IMR-90 (cell line): ENCODE measurements around the gene UBE2E2. TPM values are rescaled to one million over a fixed set of nuclear protein-coding genes. Genes with fewer than 3 reads are reported as not detected.

ENCODE experiments used
- ATAC-seq: fragments of 200-7000 bp; cut with Tn5 transposase; 2 replicates; pipeline ENCODE4 v1.9.1; 2020; ENCODE audit warnings: low read depth, mild to moderate bottlenecking, moderate library complexity
- BruUV-seq: library from RNA; stranded (reverse); fragments of 400-500 nt; replicated peaks from 2 replicates; lab custom pipeline; 2021; lab: Mats Ljungman, UMichigan
- CTCF ChIA-PET: fragments of 300-600 bp; formaldehyde crosslinking; extraction: SDS; loops from one replicate; lab custom pipeline; 2021; ENCODE audit warnings: antibody characterized with exemption; lab: Yijun Ruan, JAX
- POLR2A ChIA-PET: fragments of 300-600 bp; sonication (Branson Sonifier 250); formaldehyde crosslinking; loops from one replicate; lab custom pipeline; 2022; ENCODE audit warnings: antibody characterized with exemption; ENCODE audit not compliant: unreplicated experiment; lab: Charles Lee
- DNase-seq: peaks from one replicate; pipeline ENCODE4 v3.0.0; 2013
- H2AFZ ChIP-seq: replicated peaks from 2 replicates; pipeline ENCODE3; 2013; ENCODE audit warnings: low read length, mild to moderate bottlenecking; ENCODE audit not compliant: poor library complexity
- H2AK5ac ChIP-seq: 2 replicates; pipeline ENCODE4 v1.6.1; 2013; ENCODE audit warnings: low read depth, low read length, inconsistent platforms
- H2AK9ac ChIP-seq: replicated peaks from 2 replicates; pipeline ENCODE3; 2013; ENCODE audit warnings: mild to moderate bottlenecking, low read depth, low read length, moderate library complexity; ENCODE audit not compliant: poor library complexity
- H2BK120ac ChIP-seq: 2 replicates; pipeline ENCODE4 v1.6.1; 2013; ENCODE audit warnings: low read depth, low read length, inconsistent platforms
- H2BK15ac ChIP-seq: 3 replicates; pipeline ENCODE4 v1.6.1; 2013; ENCODE audit warnings: low read depth, low read length, inconsistent platforms
- H2BK20ac ChIP-seq: 2 replicates; pipeline ENCODE4 v1.6.1; 2013; ENCODE audit warnings: low read depth, mild to moderate bottlenecking, inconsistent platforms, low read length, moderate library complexity
- H2BK5ac ChIP-seq: 2 replicates; pipeline ENCODE4 v1.6.1; 2013; ENCODE audit warnings: mild to moderate bottlenecking, low read depth, low read length, inconsistent platforms; ENCODE audit not compliant: poor library complexity, severe bottlenecking
- H3K14ac ChIP-seq: replicated peaks from 2 replicates; pipeline ENCODE4 v1.6.1; 2013; ENCODE audit warnings: low read depth, low read length, inconsistent platforms
- H3K18ac ChIP-seq: 2 replicates; pipeline ENCODE4 v1.6.1; 2013; ENCODE audit warnings: low read depth, low read length, control low read depth
- H3K23ac ChIP-seq: 2 replicates; pipeline ENCODE4 v1.6.1; 2013; ENCODE audit warnings: low read depth, low read length, inconsistent platforms
- H3K27ac ChIP-seq: 2 replicates; pipeline ENCODE4 v1.5.1; 2013; ENCODE audit warnings: mild to moderate bottlenecking, control low read depth, low read length; ENCODE audit not compliant: insufficient read depth
- H3K27me3 ChIP-seq: 2 replicates; pipeline ENCODE4 v1.6.1; 2013; ENCODE audit warnings: low read length; ENCODE audit not compliant: control insufficient read depth, insufficient read depth
- H3K36me3 ChIP-seq: 2 replicates; pipeline ENCODE4 v1.6.1; 2013; ENCODE audit warnings: low read length, mixed read lengths; ENCODE audit not compliant: control insufficient read depth, insufficient read depth
- H3K4ac ChIP-seq: 2 replicates; pipeline ENCODE4 v1.6.1; 2013; ENCODE audit warnings: low read depth, low read length, inconsistent platforms
- H3K4me1 ChIP-seq: 2 replicates; pipeline ENCODE4 v1.6.1; 2013; ENCODE audit warnings: low read length, mixed read lengths; ENCODE audit not compliant: control insufficient read depth, insufficient read depth
- H3K4me2 ChIP-seq: 2 replicates; pipeline ENCODE4 v1.6.1; 2013; ENCODE audit warnings: low read depth, mild to moderate bottlenecking, control low read depth, low read length, moderate library complexity
- H3K4me3 ChIP-seq: 2 replicates; pipeline ENCODE4 v1.5.1; 2013; ENCODE audit warnings: low read depth, mild to moderate bottlenecking, control low read depth, low read length, moderate library complexity; ENCODE audit not compliant: insufficient read depth
- H3K56ac ChIP-seq: 2 replicates; pipeline ENCODE4 v1.6.1; 2013; ENCODE audit warnings: low read length, inconsistent platforms; ENCODE audit not compliant: insufficient read depth; ENCODE audit errors: extremely low read depth
- H3K79me1 ChIP-seq, 2 experiments: 2 replicates each; pipeline ENCODE4 v1.6.1; 2013; ENCODE audit warnings: low read length in 2 of 2, inconsistent platforms in 1 of 2, low read depth in 1 of 2
- H3K9ac ChIP-seq: 2 replicates; pipeline ENCODE4 v1.6.1; 2013; ENCODE audit warnings: low read depth, low read length, control low read depth
- H3K9me1 ChIP-seq: 2 replicates; pipeline ENCODE4 v1.6.1; 2013; ENCODE audit warnings: low read length, inconsistent platforms; ENCODE audit not compliant: insufficient read depth
- H3K9me3 ChIP-seq: 2 replicates; pipeline ENCODE4 v1.6.1; 2013; ENCODE audit warnings: low read length; ENCODE audit not compliant: control insufficient read depth, insufficient read depth
- H4K20me1 ChIP-seq: 2 replicates; pipeline ENCODE4 v1.6.1; 2013; ENCODE audit warnings: low read length, inconsistent platforms; ENCODE audit not compliant: insufficient read depth
- H4K5ac ChIP-seq: 2 replicates; pipeline ENCODE4 v1.6.1; 2013; ENCODE audit warnings: mild to moderate bottlenecking, low read depth, low read length, control low read depth
- H4K8ac ChIP-seq, 2 experiments: 2 replicates each; pipeline ENCODE4 v1.6.1; 2013; ENCODE audit warnings: low read depth in 2 of 2, low read length in 2 of 2, control low read depth in 1 of 2, inconsistent platforms in 1 of 2
- H4K91ac ChIP-seq: 2 replicates; pipeline ENCODE4 v1.6.1; 2013; ENCODE audit warnings: low read depth, low read length, inconsistent platforms; ENCODE audit not compliant: insufficient read depth
- BHLHE40 ChIP-seq: fragments of 150-350 bp; IDR thresholded peaks from 2 replicates; pipeline ENCODE4 v1.6.1; 2016; ENCODE audit warnings: mild to moderate bottlenecking, low read depth, low read length
- CEBPB ChIP-seq: IDR thresholded peaks from 2 replicates; pipeline ENCODE4 v1.6.1; 2012; ENCODE audit warnings: low read depth, low read length, improper control_type of control experiment
- CTCF ChIP-seq: conservative IDR thresholded peaks from 2 replicates; pipeline ENCODE4 v1.5.1; 2012; ENCODE audit warnings: mild to moderate bottlenecking, low read depth, low read length, improper control_type of control experiment
- MAZ ChIP-seq: IDR thresholded peaks from 2 replicates; pipeline ENCODE4 v1.6.1; 2012; ENCODE audit warnings: low read depth, mild to moderate bottlenecking, low read length, improper control_type of control experiment, moderate library complexity, borderline replicate concordance
- MXI1 ChIP-seq: IDR thresholded peaks from 2 replicates; pipeline ENCODE4 v1.6.1; 2012; ENCODE audit warnings: low read depth, mild to moderate bottlenecking, low read length, moderate library complexity, borderline replicate concordance
- NFE2L2 ChIP-seq: fragments of 150-350 bp; IDR thresholded peaks from 2 replicates; pipeline ENCODE4 v1.6.1; 2016; ENCODE audit warnings: low read depth, mild to moderate bottlenecking, low read length
- POLR2A ChIP-seq: IDR thresholded peaks from 2 replicates; pipeline ENCODE4 v1.6.1; 2012; ENCODE audit warnings: mild to moderate bottlenecking, low read depth, low read length
- RCOR1 ChIP-seq: IDR thresholded peaks from 2 replicates; pipeline ENCODE4 v1.6.1; 2012; ENCODE audit warnings: mild to moderate bottlenecking, low read length, improper control_type of control experiment; ENCODE audit not compliant: insufficient replicate concordance
- SMC3 ChIP-seq: fragments of 150-350 bp; IDR thresholded peaks from 2 replicates; pipeline ENCODE4 v1.6.1; 2016; ENCODE audit warnings: low read depth, mild to moderate bottlenecking, antibody characterized with exemption, low read length, moderate library complexity
- USF2 ChIP-seq: fragments of 150-350 bp; IDR thresholded peaks from 2 replicates; pipeline ENCODE4 v1.6.1; 2017; ENCODE audit warnings: mild to moderate bottlenecking, antibody characterized with exemption, low read length, low read depth
- WGBS, 2 experiments: methylation state at CpG; one replicate each; pipeline versions ENCODE4 v1.1.5 to v1.1.7; 2013; ENCODE audit warnings: missing lambda C conversion rate in 2 of 2; ENCODE audit not compliant: insufficient read length in 1 of 2; ENCODE audit errors: extremely low coverage in 2 of 2; 5-methylcytosine and 5-hydroxymethylcytosine counted together
- dilution Hi-C: fragments of 300-500 bp; cut with HindIII; formaldehyde crosslinking; loops from one replicate; pipeline ENCODE4 v1.14.3; 2018; ENCODE audit warnings: low sequenced_read_pairs; ENCODE audit not compliant: unreplicated experiment
- in situ Hi-C: fragments of 300-500 bp; cut with MboI; formaldehyde crosslinking; loops from 3 replicates; pipeline ENCODE4 v1.14.3; 2019; ENCODE audit warnings: low sequenced_read_pairs, inconsistent platforms, mixed read lengths
- intact Hi-C: fragments of 100-400 bp; cut with micrococcal nuclease; formaldehyde crosslinking; loops from 2 replicates; pipeline ENCODE4 v1.10.0; 2022
- polyA plus RNA-seq, 3 experiments: library from polyadenylated mRNA; depleted of rRNA; stranded (reverse); fragments of >200 nt; gene quantifications; 2 replicates each; pipeline ENCODE4 v1.2.3, GENCODE V29; 2012; ENCODE audit warnings: low replicate concordance in 1 of 3
- total RNA-seq: library from RNA; depleted of rRNA; stranded (reverse); fragments of >200 nt; gene quantifications from 2 replicates; pipeline ENCODE4 v1.2.3, GENCODE V29; 2012

UBE2E2 gene
- total and polyA plus RNA-seq, 2 of the 4 experiments (the other 2 are of a cell fraction): 18.6 to 32.7 TPM

GRCh38 chr3:23365066-23365465 is 161.9 kb downstream of the UBE2E2 start:
- BruUV-seq: no TSS peak
- ATAC-seq: no peak
- in situ Hi-C loops: no loop called here

More at GRCh38 chr3:23365066-23365465, 161.9 kb downstream of the UBE2E2 start:
- peaks cover 0 to 7% of the 10 kb centered on the region in 2 experiments; a peak in 2 of 4 replicates for H3K79me1 ChIP-seq
- H3K4me1 ChIP-seq: no peaks in the 10 kb centered on the region
- no peak overlapping the region for H2BK15ac ChIP-seq
- H3K27me3 ChIP-seq: no peaks in the 10 kb centered on the region
- H3K4me3 ChIP-seq: no peak overlapping the region
- H2AK5ac ChIP-seq: no peak overlapping the region
- H2AFZ ChIP-seq: no peak overlapping the region
- no peaks in the 10 kb centered on the region for H3K9me1 ChIP-seq
- no peak overlapping the region for H2AK9ac ChIP-seq
- no peak overlapping the region for H4K5ac ChIP-seq
- no peaks in the 10 kb centered on the region for H4K20me1 ChIP-seq
- POLR2A ChIA-PET: no interaction called here
- H3K56ac ChIP-seq: no peak overlapping the region
- H2BK20ac ChIP-seq: no peak overlapping the region
- H3K23ac ChIP-seq: no peak overlapping the region
- H4K8ac ChIP-seq: no peak overlapping the region
- no peak for DNase-seq
- no peak overlapping the region for H3K18ac ChIP-seq
- intact Hi-C loops: no loop called here
- no peak overlapping the region for H3K14ac ChIP-seq
- TF ChIP-seq MAZ (no peak), POLR2A (no peak), MXI1 (no peak), SMC3 (no peak), RCOR1 (no peak), CEBPB (no peak), BHLHE40 (no peak), CTCF (no peak), NFE2L2 (no peak), USF2 (no peak)
- no peak overlapping the region for H3K9ac ChIP-seq
- no CpG with 5 or more reads among the region's 2 CpGs for WGBS, 2 experiments
- no peaks in the 10 kb centered on the region for H3K9me3 ChIP-seq
- H3K27ac ChIP-seq: no peak overlapping the region
- H3K36me3 ChIP-seq: no peaks in the 10 kb centered on the region
- dilution Hi-C loops: no loop called here
- no peak overlapping the region for H4K91ac ChIP-seq
- CTCF ChIA-PET: no interaction called here
- no peak overlapping the region for H3K4me2 ChIP-seq
- H3K4ac ChIP-seq: no peak overlapping the region
- H2BK120ac ChIP-seq: no peak overlapping the region
- no peak overlapping the region for H2BK5ac ChIP-seq
